Thyroid gland (tissue), 4 donors: Measurements from ENCODE around the gene ADAMTS17. TPM values are rescaled to one million over a fixed set of nuclear protein-coding genes. Genes with fewer than 3 reads are reported as not detected.

ENCODE experiments used
- DNase-seq, 2 donors: peaks; one replicate each; pipeline ENCODE4 v3.0.0-alpha.2; 2019
- H3K27ac ChIP-seq, 3 donors: fragments of 200-600 bp; sonication (generic); 1 replicate in 2 of 3; 2 replicates in 1 of 3; pipeline ENCODE4 v1.5.1; 2016 to 2019; ENCODE audit warnings: mild to moderate bottlenecking in 1 of 3, moderate library complexity in 1 of 3
- H3K27me3 ChIP-seq: fragments of 200-600 bp; sonication (generic); one replicate; pipeline ENCODE4 v1.5.1; 2019
- H3K36me3 ChIP-seq, 2 donors: fragments of 200-600 bp; sonication (generic); one replicate each; pipeline ENCODE4 v1.5.1; 2016 to 2019
- H3K4me1 ChIP-seq, 2 donors: fragments of 200-600 bp; sonication (generic); one replicate each; pipeline ENCODE4 v1.5.1; 2017 to 2019
- H3K4me3 ChIP-seq, 3 donors: fragments of 200-600 bp; sonication (generic); replicated peaks in 1 of 3; 1 replicate in 2 of 3; 2 replicates in 1 of 3; pipeline ENCODE4 v1.5.1; 2016; ENCODE audit warnings: mild to moderate bottlenecking in 1 of 3
- H3K9me3 ChIP-seq: fragments of 200-600 bp; sonication (generic); one replicate; pipeline ENCODE4 v1.5.1; 2017
- CTCF ChIP-seq, 6 experiments: fragments of 200-600 bp in 3 of 6; fragments of 450-650 bp in 3 of 6; sonication (generic) in 3 of 6; IDR thresholded peaks; one replicate each; pipeline ENCODE4 v1.5.1; 2016 to 2019; ENCODE audit warnings: antibody characterized with exemption in 6 of 6, mild to moderate bottlenecking in 2 of 6, inconsistent platforms in 1 of 6, moderate library complexity in 1 of 6
- POLR2A ChIP-seq, 2 donors: fragments of 450-650 bp; IDR thresholded peaks; one replicate each; pipeline ENCODE4 v1.6.1; 2017; ENCODE audit warnings: antibody characterized with exemption in 2 of 2, mild to moderate bottlenecking in 2 of 2, moderate library complexity in 1 of 2
- WGBS, 2 donors: methylation state at CpG; one replicate each; pipeline ENCODE4 v1.1.5; 2017; 5-methylcytosine and 5-hydroxymethylcytosine counted together
- intact Hi-C: fragments of 100-400 bp; cut with DNase I; formaldehyde crosslinking; loops from one replicate; pipeline ENCODE4 v1.15.1; 2023
- total RNA-seq, 4 donors: library from RNA; depleted of rRNA; stranded (reverse); fragments of >200 nt; gene quantifications; one replicate each; pipeline ENCODE4 v1.2.3, GENCODE V29; 2016

ADAMTS17 gene
- total RNA-seq, 4 donors from 2014 or later, result 3.5 to 667 (median 5.3) TPM

GRCh38 chr15:100097342-100098127 lies 244.2 kb downstream of the ADAMTS17 start:
- intact Hi-C loops, result no loop called here
- 86 to 94% methylated on average over 9 to 12 of the region's 13 CpGs for WGBS, 2 donors
- no peaks in the 10 kb centered on the region for H3K9me3 ChIP-seq
- no peak overlapping the region for H3K27ac ChIP-seq
- DNase-seq, result no peak
- H3K27me3 ChIP-seq, result no peaks in the 10 kb centered on the region
- no peaks in the 10 kb centered on the region for H3K36me3 ChIP-seq
- TF ChIP-seq CTCF (IDR thresholded peaks at IDR 0.05), result no peak
- no peaks in the 10 kb centered on the region for H3K4me1 ChIP-seq
- H3K4me3 ChIP-seq, result no peak overlapping the region

DNA sequence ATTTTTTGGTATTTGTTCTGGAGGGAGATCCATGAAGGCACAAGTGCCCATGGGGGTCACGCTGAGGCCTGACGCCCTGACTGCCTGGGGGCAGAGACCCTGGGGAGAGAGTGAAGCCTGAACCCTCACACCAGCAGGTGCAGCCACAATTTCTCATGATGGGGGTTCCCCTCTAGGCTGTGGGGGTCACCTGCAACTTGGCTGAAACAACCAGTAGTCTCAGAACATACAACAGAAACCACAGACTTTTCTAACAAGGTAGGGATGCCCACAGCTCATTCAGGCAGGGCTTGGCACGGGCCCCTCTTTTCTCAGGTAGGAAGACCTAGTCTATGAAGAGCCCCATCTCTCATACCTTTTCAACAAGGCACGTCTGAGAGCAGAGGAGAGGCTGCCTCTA lies 245.1 kb downstream of the ADAMTS17 start:
- Histone ChIP-seq H3K4me3 (no peak overlapping the region), H3K27ac (no peak overlapping the region), H3K36me3 (no peaks in the 10 kb centered on the region), H3K9me3 (no peaks in the 10 kb centered on the region), H3K27me3 (no peaks in the 10 kb centered on the region), H3K4me1 (no peaks in the 10 kb centered on the region)
- 89 to 91% methylated on average over 3 to 4 of the region's 4 CpGs for WGBS, 2 donors
- intact Hi-C loops, result no loop called here
- TF ChIP-seq CTCF (IDR thresholded peaks at IDR 0.05) (no peak), POLR2A (IDR thresholded peaks at IDR 0.05) (no peak)
- DNase-seq, result no peak

DNA sequence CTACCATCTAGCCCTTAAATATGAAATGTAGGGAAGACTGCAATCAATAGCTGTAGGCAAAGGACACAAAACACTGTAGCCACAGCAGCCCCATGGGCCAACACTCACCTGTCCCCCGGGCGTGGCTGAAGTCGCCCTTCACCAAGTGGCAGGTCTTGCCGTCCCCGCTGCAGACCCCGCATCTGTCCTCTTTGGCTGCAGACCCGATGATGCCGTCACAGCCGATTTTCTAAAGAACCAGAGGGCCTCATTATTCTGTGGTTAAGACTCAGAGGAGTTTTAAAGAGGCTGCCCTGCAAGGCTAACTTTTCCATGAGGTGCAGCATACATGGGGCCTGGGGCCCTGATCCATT lies 245.6 kb downstream of the ADAMTS17 start:
- DNase-seq, result no peak
- intact Hi-C loops, result no loop called here
- no peaks in the 10 kb centered on the region for H3K36me3 ChIP-seq
- TF ChIP-seq POLR2A (IDR thresholded peaks at IDR 0.05) (no peak), CTCF (IDR thresholded peaks at IDR 0.05) (no peak)
- WGBS, 2 donors, result 94 to 96% methylated on average over 9 of the region's 9 CpGs
- no peaks in the 10 kb centered on the region for H3K9me3 ChIP-seq
- H3K27ac ChIP-seq, result no peak overlapping the region
- no peaks in the 10 kb centered on the region for H3K4me1 ChIP-seq
- no peaks in the 10 kb centered on the region for H3K27me3 ChIP-seq
- H3K4me3 ChIP-seq, result no peak overlapping the region

- H3K36me3 ChIP-seq, result no peaks in the 10 kb centered on the region
- no peak for DNase-seq
- H3K9me3 ChIP-seq, result no peaks in the 10 kb centered on the region
- H3K4me3 ChIP-seq, result no peak overlapping the region
- no peaks in the 10 kb centered on the region for H3K27me3 ChIP-seq
- intact Hi-C loops, result no loop called here
- TF ChIP-seq POLR2A (IDR thresholded peaks at IDR 0.05), result no peak
- no peak for TF ChIP-seq CTCF (IDR thresholded peaks at IDR 0.05)
- no peak overlapping the region for H3K27ac ChIP-seq
- H3K4me1 ChIP-seq, result no peaks in the 10 kb centered on the region
- WGBS, 2 donors, result 88 to 94% methylated on average over 10 to 13 of the region's 13 CpGs
Observed at GRCh38 chr15:100095541-100096247, 246.1 kb downstream of the ADAMTS17 start.

GRCh38 chr15:100094127-100094510 lies 247.7 kb downstream of the ADAMTS17 start:
- WGBS, 2 donors, result 97% methylated on average over 3 of the region's 3 CpGs
- intact Hi-C loops, result no loop called here
- Histone ChIP-seq H3K27ac (no peak overlapping the region), H3K4me3 (no peak overlapping the region), H3K9me3 (no peaks in the 10 kb centered on the region), H3K27me3 (no peaks in the 10 kb centered on the region), H3K36me3 (no peaks in the 10 kb centered on the region), H3K4me1 (no peaks in the 10 kb centered on the region)
- no peak for TF ChIP-seq POLR2A (IDR thresholded peaks at IDR 0.05)
- no peak for TF ChIP-seq CTCF (IDR thresholded peaks at IDR 0.05)
- no peak for DNase-seq
